Measurements from ENCODE around the gene SLC16A2.

Gene SLC16A2

DNA sequence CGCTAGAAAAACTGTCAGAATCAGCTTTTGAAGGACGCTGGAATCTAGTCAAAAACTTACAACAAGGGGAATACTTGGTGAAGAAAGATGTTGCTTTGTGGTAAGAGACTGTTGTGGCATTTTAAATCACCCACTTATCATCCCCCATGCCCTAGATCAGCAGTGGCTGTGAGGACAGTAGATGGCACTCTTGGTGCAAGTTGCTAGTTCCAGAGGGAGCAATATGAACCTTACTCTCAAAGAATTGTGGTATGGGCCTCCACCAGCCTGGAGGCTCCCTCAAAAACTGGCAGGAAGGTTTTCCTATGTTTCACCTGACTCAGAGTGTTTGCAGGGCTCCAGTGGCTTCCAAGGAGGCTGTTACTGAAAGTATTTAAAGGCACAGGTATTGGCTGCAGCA lies 37.7 kb upstream of the SLC16A2 start:
- Histone ChIP-seq H3K4me1 (ENCODE audit: control insufficient read depth, insufficient read depth, low read depth, low read length) (no peaks in the 10 kb centered on the region), H3K27ac (ENCODE audit: low read length, poor library complexity, severe bottlenecking) (no peak overlapping the region), H3K9ac (ENCODE audit: low read length) (no peak overlapping the region), H4K91ac (ENCODE audit: low read length) (no peak overlapping the region), H2BK120ac (ENCODE audit: low read depth, low read length) (no peak overlapping the region), H3K23ac (ENCODE audit: low read length in 2 of 2) (no peak overlapping the region), H2BK5ac (ENCODE audit: low read depth, low read length, poor library complexity, severe bottlenecking) (no peak overlapping the region), H2AFZ (ENCODE audit: low read depth, low read length) (no peak overlapping the region), H3K79me1 (replicated peaks; ENCODE audit: low read length, poor library complexity, severe bottlenecking) (no peaks in the 10 kb centered on the region), H3K27me3 (ENCODE audit: control insufficient read depth in 1 of 2, insufficient read depth in 1 of 2, low read length in 2 of 2) (peaks cover 0 to 7% of the 10 kb centered on the region in 2 experiments), H3K18ac (ENCODE audit: low read depth in 1 of 2, low read length in 2 of 2) (no peak overlapping the region), H3K36me3 (ENCODE audit: control insufficient read depth in 1 of 2, insufficient read depth in 2 of 2, low read depth in 1 of 2, low read length in 2 of 2) (no peaks in the 10 kb centered on the region), H3K4me2 (ENCODE audit: low read length, poor library complexity, severe bottlenecking) (no peak overlapping the region), H4K8ac (ENCODE audit: low read length) (no peak overlapping the region), H2BK12ac (ENCODE audit: low read length in 2 of 2) (no peak overlapping the region), H3K4me3 (ENCODE audit: insufficient read depth in 1 of 2, low read depth in 1 of 2, low read length in 2 of 2) (no peak overlapping the region), H3K9me3 (ENCODE audit: control insufficient read depth, low read length) (no peaks in the 10 kb centered on the region), H3K4ac (ENCODE audit: low read depth in 1 of 2, low read length in 2 of 2) (no peak overlapping the region), H2BK15ac (ENCODE audit: low read depth, poor library complexity, severe bottlenecking) (no peak overlapping the region), H2AK5ac (ENCODE audit: low read length, severe bottlenecking) (no peak overlapping the region), H3K14ac (ENCODE audit: low read length in 2 of 2) (no peak overlapping the region)
- WGBS = no CpG with 5 or more reads among the region's 2 CpGs
- DNase-seq = peak; percentile 56

DNA sequence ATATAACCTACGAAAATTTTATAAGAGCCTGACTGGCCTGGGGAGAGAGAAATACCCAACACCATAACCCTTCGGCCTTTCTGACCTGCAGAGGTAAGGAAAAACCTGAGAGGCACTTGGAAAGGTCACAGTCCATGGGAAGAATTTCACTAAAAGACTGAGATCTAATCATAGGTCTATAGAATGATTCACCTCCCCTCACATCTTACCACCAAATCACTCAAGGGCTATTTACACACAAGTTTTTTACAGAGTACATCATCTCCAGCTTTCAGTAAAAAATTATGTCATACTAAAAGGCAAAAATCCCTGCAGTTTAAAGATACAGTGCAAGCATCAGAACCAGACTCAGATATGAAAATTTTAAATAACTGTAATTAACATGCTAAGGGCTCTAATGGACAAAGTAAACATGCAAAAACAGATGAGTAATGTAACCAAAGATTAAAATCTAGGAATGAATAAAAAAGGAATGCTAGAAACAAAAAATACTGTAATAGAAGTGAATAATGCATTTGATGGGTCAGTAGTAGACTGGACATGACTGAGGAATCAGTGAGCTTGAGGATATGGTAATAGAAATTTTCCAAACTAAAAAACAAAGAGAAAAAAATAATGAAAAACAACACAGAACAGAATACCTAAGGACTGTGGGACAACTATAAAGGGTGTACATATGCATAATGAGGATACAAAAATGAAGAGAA lies 32.1 kb upstream of the SLC16A2 start:
- no peak overlapping the region for H3K14ac ChIP-seq (ENCODE audit: low read length in 2 of 2)
- H3K79me1 ChIP-seq (replicated peaks; ENCODE audit: low read length, poor library complexity, severe bottlenecking) = no peaks in the 10 kb centered on the region
- no peak overlapping the region for H3K4ac ChIP-seq (ENCODE audit: low read depth in 1 of 2, low read length in 2 of 2)
- H2BK12ac ChIP-seq (ENCODE audit: low read length in 2 of 2) = no peak overlapping the region
- no peak overlapping the region for H2BK15ac ChIP-seq (ENCODE audit: low read depth, poor library complexity, severe bottlenecking)
- H3K36me3 ChIP-seq (ENCODE audit: control insufficient read depth in 1 of 2, insufficient read depth in 2 of 2, low read depth in 1 of 2, low read length in 2 of 2) = no peaks in the 10 kb centered on the region
- no peak overlapping the region for H3K4me2 ChIP-seq (ENCODE audit: low read length, poor library complexity, severe bottlenecking)
- H3K4me3 ChIP-seq (ENCODE audit: insufficient read depth in 1 of 2, low read depth in 1 of 2, low read length in 2 of 2) = no peak overlapping the region
- no peak overlapping the region for H2BK5ac ChIP-seq (ENCODE audit: low read depth, low read length, poor library complexity, severe bottlenecking)
- H2BK120ac ChIP-seq (ENCODE audit: low read depth, low read length) = no peak overlapping the region
- no peak overlapping the region for H4K8ac ChIP-seq (ENCODE audit: low read length)
- H3K23ac ChIP-seq (ENCODE audit: low read length in 2 of 2) = no peak overlapping the region
- no peak overlapping the region for H2AFZ ChIP-seq (ENCODE audit: low read depth, low read length)
- no peak overlapping the region for H2AK5ac ChIP-seq (ENCODE audit: low read length, severe bottlenecking)
- no peaks in the 10 kb centered on the region for H3K4me1 ChIP-seq (ENCODE audit: control insufficient read depth, insufficient read depth, low read depth, low read length)
- H3K27me3 ChIP-seq (ENCODE audit: control insufficient read depth in 1 of 2, insufficient read depth in 1 of 2, low read length in 2 of 2) = peaks cover 0 to 11% of the 10 kb centered on the region in 2 experiments
- H3K9me3 ChIP-seq (ENCODE audit: control insufficient read depth, low read length) = no peaks in the 10 kb centered on the region
- DNase-seq = no peak
- H3K9ac ChIP-seq (ENCODE audit: low read length) = no peak overlapping the region
- WGBS = 100% methylated on average over 1 of the region's 2 CpGs
- H4K91ac ChIP-seq (ENCODE audit: low read length) = no peak overlapping the region
- H3K18ac ChIP-seq (ENCODE audit: low read depth in 1 of 2, low read length in 2 of 2) = no peak overlapping the region
- no peak overlapping the region for H3K27ac ChIP-seq (ENCODE audit: low read length, poor library complexity, severe bottlenecking)

DNA sequence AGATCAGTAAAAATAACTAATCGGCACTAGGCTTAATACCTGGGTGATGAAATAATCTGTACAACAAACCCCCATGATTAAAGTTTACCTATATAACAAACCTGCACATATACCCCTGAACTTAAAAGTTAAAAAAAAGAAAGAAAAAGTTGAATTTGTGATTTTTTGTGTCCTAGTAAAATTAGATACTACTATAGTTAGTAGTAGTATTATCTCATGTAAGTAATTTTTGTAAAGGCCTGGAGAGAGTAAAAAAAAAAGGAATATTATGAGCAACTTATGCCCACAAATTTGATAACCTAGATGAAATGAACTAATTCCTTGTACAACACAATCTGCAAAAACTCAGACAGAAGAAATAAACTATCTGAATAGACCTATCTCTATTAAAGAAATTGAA lies 25.7 kb upstream of the SLC16A2 start:
- Histone ChIP-seq H3K4me3 (ENCODE audit: insufficient read depth in 1 of 2, low read depth in 1 of 2, low read length in 2 of 2) (no peak overlapping the region), H3K9me3 (ENCODE audit: control insufficient read depth, low read length) (no peaks in the 10 kb centered on the region), H2BK12ac (ENCODE audit: low read length in 2 of 2) (no peak overlapping the region), H3K14ac (ENCODE audit: low read length in 2 of 2) (no peak overlapping the region), H3K4ac (ENCODE audit: low read depth in 1 of 2, low read length in 2 of 2) (no peak overlapping the region), H3K27ac (ENCODE audit: low read length, poor library complexity, severe bottlenecking) (no peak overlapping the region), H4K8ac (ENCODE audit: low read length) (no peak overlapping the region), H3K4me2 (ENCODE audit: low read length, poor library complexity, severe bottlenecking) (no peak overlapping the region), H3K9ac (ENCODE audit: low read length) (no peak overlapping the region), H3K27me3 (ENCODE audit: control insufficient read depth in 1 of 2, insufficient read depth in 1 of 2, low read length in 2 of 2) (peaks cover 0 to 18% of the 10 kb centered on the region in 2 experiments), H2BK120ac (ENCODE audit: low read depth, low read length) (no peak overlapping the region), H3K4me1 (ENCODE audit: control insufficient read depth, insufficient read depth, low read depth, low read length) (no peaks in the 10 kb centered on the region), H3K79me1 (replicated peaks; ENCODE audit: low read length, poor library complexity, severe bottlenecking) (no peaks in the 10 kb centered on the region), H4K91ac (ENCODE audit: low read length) (no peak overlapping the region), H2AFZ (ENCODE audit: low read depth, low read length) (no peak overlapping the region), H2BK15ac (ENCODE audit: low read depth, poor library complexity, severe bottlenecking) (no peak overlapping the region), H2AK5ac (ENCODE audit: low read length, severe bottlenecking) (no peak overlapping the region), H3K18ac (ENCODE audit: low read depth in 1 of 2, low read length in 2 of 2) (no peak overlapping the region), H2BK5ac (ENCODE audit: low read depth, low read length, poor library complexity, severe bottlenecking) (no peak overlapping the region), H3K23ac (ENCODE audit: low read length in 2 of 2) (no peak overlapping the region), H3K36me3 (ENCODE audit: control insufficient read depth in 1 of 2, insufficient read depth in 2 of 2, low read depth in 1 of 2, low read length in 2 of 2) (no peaks in the 10 kb centered on the region)
- DNase-seq = no peak
- no CpG with 5 or more reads among the region's 1 CpG for WGBS

DNA sequence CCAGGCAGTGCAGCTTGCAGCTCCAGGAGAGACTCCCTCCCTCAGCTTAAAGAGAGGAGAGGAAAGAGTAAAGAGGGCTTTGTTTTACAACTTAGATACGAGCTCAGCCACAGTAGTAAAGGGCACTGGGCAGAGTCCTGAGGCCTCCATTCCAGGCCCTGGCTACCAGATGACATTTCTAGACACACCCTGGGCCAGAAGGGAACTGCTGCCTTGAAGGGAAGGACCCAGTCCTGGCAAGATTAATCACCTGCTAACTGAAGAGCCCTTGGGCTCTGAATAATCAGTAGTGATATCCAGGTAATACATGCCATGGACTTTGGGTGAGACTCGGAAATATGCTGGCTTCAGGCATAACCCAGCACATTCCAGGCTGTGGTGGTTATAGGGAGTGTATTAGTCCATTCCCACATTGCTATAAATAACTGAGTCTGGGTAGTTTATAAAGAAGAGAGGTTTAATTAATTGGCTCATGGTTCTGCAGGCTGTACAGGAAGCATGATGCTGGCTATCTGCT lies 15.3 kb upstream of the SLC16A2 start:
- Histone ChIP-seq H3K27ac (ENCODE audit: low read length, poor library complexity, severe bottlenecking) (no peak overlapping the region), H3K9ac (ENCODE audit: low read length) (no peak overlapping the region), H2BK5ac (ENCODE audit: low read depth, low read length, poor library complexity, severe bottlenecking) (no peak overlapping the region), H2BK120ac (ENCODE audit: low read depth, low read length) (no peak overlapping the region), H3K18ac (ENCODE audit: low read depth in 1 of 2, low read length in 2 of 2) (no peak overlapping the region), H3K4me2 (ENCODE audit: low read length, poor library complexity, severe bottlenecking) (no peak overlapping the region), H3K79me1 (replicated peaks; ENCODE audit: low read length, poor library complexity, severe bottlenecking) (no peaks in the 10 kb centered on the region), H3K4ac (ENCODE audit: low read depth in 1 of 2, low read length in 2 of 2) (no peak overlapping the region), H3K14ac (ENCODE audit: low read length in 2 of 2) (no peak overlapping the region), H3K36me3 (ENCODE audit: control insufficient read depth in 1 of 2, insufficient read depth in 2 of 2, low read depth in 1 of 2, low read length in 2 of 2) (no peaks in the 10 kb centered on the region), H3K27me3 (ENCODE audit: control insufficient read depth in 1 of 2, insufficient read depth in 1 of 2, low read length in 2 of 2) (peaks cover 0 to 29% of the 10 kb centered on the region in 2 experiments), H4K91ac (ENCODE audit: low read length) (no peak overlapping the region), H3K23ac (ENCODE audit: low read length in 2 of 2) (no peak overlapping the region), H2BK12ac (ENCODE audit: low read length in 2 of 2) (no peak overlapping the region), H2AK5ac (ENCODE audit: low read length, severe bottlenecking) (no peak overlapping the region), H2AFZ (ENCODE audit: low read depth, low read length) (no peak overlapping the region), H3K4me1 (ENCODE audit: control insufficient read depth, insufficient read depth, low read depth, low read length) (no peaks in the 10 kb centered on the region), H2BK15ac (ENCODE audit: low read depth, poor library complexity, severe bottlenecking) (no peak overlapping the region), H3K9me3 (ENCODE audit: control insufficient read depth, low read length) (no peaks in the 10 kb centered on the region), H3K4me3 (ENCODE audit: insufficient read depth in 1 of 2, low read depth in 1 of 2, low read length in 2 of 2) (no peak overlapping the region), H4K8ac (ENCODE audit: low read length) (no peak overlapping the region)
- DNase-seq = no peak
- whole genome bisulfite sequencing = 76% methylated on average over 2 of the region's 2 CpGs
